ENCODE data around the gene ACVR1B.

The ACVR1B gene

GRCh38 chr12:51951199-51951842 lies at the start of gene ACVR1B:
Gene ACVR1B (plus strand): TSS chr12:51951699. CDS start chr12:51951744, 45 bp downstream.
- H3K4me3 ChIP-seq (ENCODE audit: control insufficient read depth, low read depth, low read length), result peak within 1 kb of the TSS; percentile 90
- DNase-seq (ENCODE audit: low read depth), result peak; percentile 42
- no peak for TF ChIP-seq CTCF (IDR thresholded peaks at IDR 0.05; ENCODE audit: control insufficient read depth, insufficient read depth, low read depth, low read length, missing control alignments)

GRCh38 chr12:51901881-51902280 lies 49.6 kb upstream of the ACVR1B start:
- H3K4me3 ChIP-seq (ENCODE audit: control insufficient read depth, low read depth, low read length), result no peak overlapping the region
- no peak for DNase-seq (ENCODE audit: low read depth)
- TF ChIP-seq CTCF (IDR thresholded peaks at IDR 0.05; ENCODE audit: control insufficient read depth, insufficient read depth, low read depth, low read length, missing control alignments), result no peak

- TF ChIP-seq CTCF (IDR thresholded peaks at IDR 0.05; ENCODE audit: control insufficient read depth, insufficient read depth, low read depth, low read length, missing control alignments), result no peak
- no peak for DNase-seq (ENCODE audit: low read depth)
- no peak overlapping the region for H3K4me3 ChIP-seq (ENCODE audit: control insufficient read depth, low read depth, low read length)
Measured at GRCh38 chr12:51904951-51905470, 46.5 kb upstream of the ACVR1B start.

- no peak for DNase-seq (ENCODE audit: low read depth)
- no peak for TF ChIP-seq CTCF (IDR thresholded peaks at IDR 0.05; ENCODE audit: control insufficient read depth, insufficient read depth, low read depth, low read length, missing control alignments)
- no peak overlapping the region for H3K4me3 ChIP-seq (ENCODE audit: control insufficient read depth, low read depth, low read length)
Measured at GRCh38 chr12:51905471-51906429, 45.7 kb upstream of the ACVR1B start.

GRCh38 chr12:51906430-51907082 lies 44.9 kb upstream of the ACVR1B start:
- no peak for DNase-seq (ENCODE audit: low read depth)
- H3K4me3 ChIP-seq (ENCODE audit: control insufficient read depth, low read depth, low read length), result peak overlapping the region; percentile 51
- no peak for TF ChIP-seq CTCF (IDR thresholded peaks at IDR 0.05; ENCODE audit: control insufficient read depth, insufficient read depth, low read depth, low read length, missing control alignments)
